Gastroesophageal sphincter (tissue), 4 donors: Measurements from ENCODE around the gene UCKL1. TPM values are rescaled to one million over a fixed set of nuclear protein-coding genes. Genes with fewer than 3 reads are reported as not detected.

Experiments
- ATAC-seq: fragments of 150-250 bp; one replicate; pipeline ENCODE4 v1.9.1; 2016; ENCODE audit warnings: mild to moderate bottlenecking, moderate library complexity
- H3K27ac ChIP-seq, 4 donors: fragments of 200-600 bp; sonication (generic) in 3 of 4; 1 replicate in 3 of 4; 2 replicates in 1 of 4; pipeline ENCODE4 v1.5.1; 2016 to 2019
- H3K27me3 ChIP-seq: fragments of 200-600 bp; sonication (generic); one replicate; pipeline ENCODE4 v1.5.1; 2019
- H3K36me3 ChIP-seq, 2 donors: fragments of 200-600 bp; sonication (generic); one replicate each; pipeline ENCODE4 v1.5.1; 2019; ENCODE audit warnings: control low read depth in 1 of 2
- H3K4me1 ChIP-seq, 3 donors: fragments of 200-600 bp; sonication (generic); 1 replicate in 2 of 3; 2 replicates in 1 of 3; pipeline ENCODE4 v1.5.1; 2016 to 2019; ENCODE audit warnings: control low read depth in 2 of 3
- H3K4me3 ChIP-seq, 2 donors: fragments of 200-600 bp; sonication (generic); one replicate each; pipeline ENCODE4 v1.5.1; 2019; ENCODE audit warnings: mild to moderate bottlenecking in 1 of 2, moderate library complexity in 1 of 2
- H3K9me3 ChIP-seq, 3 donors: fragments of 200-600 bp; sonication (generic); one replicate each; pipeline ENCODE4 v1.5.1; 2017 to 2019; ENCODE audit warnings: control low read depth in 2 of 3
- EP300 ChIP-seq: sonication (generic); formaldehyde crosslinking; IDR thresholded peaks from one replicate; pipeline ENCODE4 v1.6.1; 2017; ENCODE audit warnings: antibody characterized with exemption, mild to moderate bottlenecking
- POLR2A ChIP-seq, 2 donors: fragments of 450-650 bp; IDR thresholded peaks; one replicate each; pipeline ENCODE4 v1.6.1; 2017; ENCODE audit warnings: antibody characterized with exemption in 2 of 2, mild to moderate bottlenecking in 2 of 2, moderate library complexity in 1 of 2
- POLR2AphosphoS5 ChIP-seq: sonication (generic); formaldehyde crosslinking; IDR thresholded peaks from one replicate; pipeline ENCODE4 v1.6.1; 2017; ENCODE audit warnings: antibody characterized with exemption
- WGBS, 2 donors: methylation state at CpG; one replicate each; pipeline ENCODE4 v1.1.5; 2018; ENCODE audit warnings: low coverage in 1 of 2; 5-methylcytosine and 5-hydroxymethylcytosine counted together
- total RNA-seq, 4 donors: library from RNA; depleted of rRNA; stranded (reverse); fragments of >200 nt; gene quantifications; one replicate each; pipeline ENCODE4 v1.1.0, GENCODE V29; 2016
- TF ChIP-seq, protein P1 (sequence below), 4 experiments: fragments of 200-600 bp in 2 of 4; fragments of 450-650 bp in 2 of 4; sonication (generic) in 1 of 4; IDR thresholded peaks; one replicate each; pipeline ENCODE4 v1.5.1; 2017 to 2019; ENCODE audit warnings: antibody characterized with exemption in 4 of 4, mild to moderate bottlenecking in 2 of 4, moderate library complexity in 2 of 4

The UCKL1 gene
- total RNA-seq, 4 donors from 2014 or later = 19.8 to 27.7 (median 22.6) TPM

GRCh38 chr20:63968928-63969760 lies 12.9 kb upstream of the UCKL1 start:
- H3K9me3 ChIP-seq = no peaks in the 10 kb centered on the region
- H3K4me1 ChIP-seq = peaks cover 0 to 33% (median 22%) of the 10 kb centered on the region in 3 donors
- peak overlapping the region; percentile 34 to 69 for H3K4me3 ChIP-seq
- ATAC-seq = peak; percentile 3
- TF ChIP-seq EP300 = no peak
- TF ChIP-seq, protein P1, sequence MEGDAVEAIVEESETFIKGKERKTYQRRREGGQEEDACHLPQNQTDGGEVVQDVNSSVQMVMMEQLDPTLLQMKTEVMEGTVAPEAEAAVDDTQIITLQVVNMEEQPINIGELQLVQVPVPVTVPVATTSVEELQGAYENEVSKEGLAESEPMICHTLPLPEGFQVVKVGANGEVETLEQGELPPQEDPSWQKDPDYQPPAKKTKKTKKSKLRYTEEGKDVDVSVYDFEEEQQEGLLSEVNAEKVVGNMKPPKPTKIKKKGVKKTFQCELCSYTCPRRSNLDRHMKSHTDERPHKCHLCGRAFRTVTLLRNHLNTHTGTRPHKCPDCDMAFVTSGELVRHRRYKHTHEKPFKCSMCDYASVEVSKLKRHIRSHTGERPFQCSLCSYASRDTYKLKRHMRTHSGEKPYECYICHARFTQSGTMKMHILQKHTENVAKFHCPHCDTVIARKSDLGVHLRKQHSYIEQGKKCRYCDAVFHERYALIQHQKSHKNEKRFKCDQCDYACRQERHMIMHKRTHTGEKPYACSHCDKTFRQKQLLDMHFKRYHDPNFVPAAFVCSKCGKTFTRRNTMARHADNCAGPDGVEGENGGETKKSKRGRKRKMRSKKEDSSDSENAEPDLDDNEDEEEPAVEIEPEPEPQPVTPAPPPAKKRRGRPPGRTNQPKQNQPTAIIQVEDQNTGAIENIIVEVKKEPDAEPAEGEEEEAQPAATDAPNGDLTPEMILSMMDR (IDR thresholded peaks at IDR 0.05) = no peak
- TF ChIP-seq POLR2AphosphoS5 = no peak
- no peak for TF ChIP-seq POLR2A (IDR thresholded peaks at IDR 0.05)
- H3K27me3 ChIP-seq = no peaks in the 10 kb centered on the region
- 0% methylated on average over 1 of the region's 70 CpGs; no CpG with 5 or more reads in 1 of the 2 donors for WGBS, 2 donors
- H3K36me3 ChIP-seq = peaks cover 0 to 25% of the 10 kb centered on the region in 2 donors
- peak overlapping the region in 3 of 4 donors; percentile 72 to 80 (median 77) for H3K27ac ChIP-seq

GRCh38 chr20:63968136-63968927 lies 12.1 kb upstream of the UCKL1 start:
- Histone ChIP-seq H3K4me1 (peaks cover 0 to 25% (median 17%) of the 10 kb centered on the region in 3 donors), H3K36me3 (peaks cover 0 to 33% of the 10 kb centered on the region in 2 donors), H3K27me3 (no peaks in the 10 kb centered on the region), H3K9me3 (no peaks in the 10 kb centered on the region), H3K4me3 (peak overlapping the region in 1 of 2 donors; percentile 69), H3K27ac (peak overlapping the region in 3 of 4 donors; percentile 72 to 80 (median 77))
- no peak for TF ChIP-seq EP300
- no peak for TF ChIP-seq POLR2AphosphoS5
- TF ChIP-seq POLR2A (IDR thresholded peaks at IDR 0.05) = no peak
- TF ChIP-seq, protein P1 (IDR thresholded peaks at IDR 0.05) = no peak
- no peak for ATAC-seq
- no CpG with 5 or more reads among the region's 14 CpGs for WGBS, 2 donors

DNA sequence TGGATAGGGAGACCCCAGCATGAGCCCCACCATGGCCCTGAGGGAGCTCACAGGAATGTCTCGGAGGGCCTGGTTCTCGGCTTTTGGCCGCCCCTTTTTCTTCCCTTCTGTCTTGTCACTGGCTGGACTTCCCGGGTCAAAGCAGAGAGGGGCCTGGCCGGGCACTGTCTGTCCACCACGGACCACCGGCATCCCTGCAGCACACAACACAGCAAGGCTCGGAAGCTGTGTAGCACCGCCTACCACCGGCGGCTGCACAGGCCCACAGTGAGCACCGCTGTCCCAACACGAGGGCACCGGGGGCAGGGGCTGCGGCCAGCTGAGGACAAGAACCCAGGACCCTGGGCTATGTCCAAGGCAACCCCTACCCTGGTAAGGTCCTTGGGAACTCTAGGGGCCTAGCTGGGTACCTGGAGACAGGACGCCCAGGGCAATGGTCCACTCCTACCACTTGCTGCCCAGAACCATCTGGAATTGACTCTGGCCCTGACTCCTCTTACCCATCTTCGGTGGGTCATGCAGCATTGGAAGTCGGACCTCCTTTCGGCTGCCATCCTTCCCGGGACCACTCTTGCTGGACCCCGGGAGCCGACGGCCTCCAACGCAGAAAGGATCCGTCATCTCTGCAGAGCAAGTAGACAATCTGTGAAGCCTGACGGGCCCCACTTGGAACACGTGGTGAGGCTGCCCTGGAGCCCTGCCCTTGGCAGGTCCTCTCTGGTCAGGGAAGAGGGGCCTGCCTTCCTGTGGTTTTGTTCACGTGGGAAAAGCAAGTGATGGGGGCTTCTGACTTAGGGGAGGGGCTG lies 11.3 kb upstream of the UCKL1 start:
- no peak for ATAC-seq
- TF ChIP-seq POLR2AphosphoS5 (no peak), EP300 (no peak), POLR2A (IDR thresholded peaks at IDR 0.05) (no peak)
- TF ChIP-seq, protein P1 (IDR thresholded peaks at IDR 0.05) = no peak
- Histone ChIP-seq H3K4me1 (peaks cover 0 to 23% (median 17%) of the 10 kb centered on the region in 3 donors), H3K36me3 (peaks cover 0 to 41% of the 10 kb centered on the region in 2 donors), H3K9me3 (no peaks in the 10 kb centered on the region), H3K27ac (peak overlapping the region in 1 of 4 donors; percentile 80), H3K4me3 (no peak overlapping the region), H3K27me3 (no peaks in the 10 kb centered on the region)
- no CpG with 5 or more reads among the region's 28 CpGs for WGBS, 2 donors

- Histone ChIP-seq H3K27me3 (no peaks in the 10 kb centered on the region), H3K9me3 (no peaks in the 10 kb centered on the region), H3K4me1 (peaks cover 0 to 23% (median 17%) of the 10 kb centered on the region in 3 donors), H3K36me3 (peaks cover 0 to 47% of the 10 kb centered on the region in 2 donors), H3K4me3 (no peak overlapping the region), H3K27ac (no peak overlapping the region)
- WGBS, 2 donors = 100% methylated on average over 1 of the region's 13 CpGs; no CpG with 5 or more reads in 1 of the 2 donors
- ATAC-seq = no peak
- no peak for TF ChIP-seq POLR2A (IDR thresholded peaks at IDR 0.05)
- TF ChIP-seq, protein P1 (IDR thresholded peaks at IDR 0.05) = no peak
- no peak for TF ChIP-seq EP300
- no peak for TF ChIP-seq POLR2AphosphoS5
Measured at GRCh38 chr20:63966944-63967322, 10.7 kb upstream of the UCKL1 start.
